HepG2 (cell line): ENCODE results near the gene EP300. TPM values are rescaled to one million over a fixed set of nuclear protein-coding genes. Genes with fewer than 3 reads are reported as not detected.

Source experiments
- ATAC-seq: fragments of 200-7000 bp; cut with Tn5 transposase; 3 replicates; pipeline ENCODE4 v1.9.1; 2020; ENCODE audit warnings: mild to moderate bottlenecking, moderate library complexity
- BruUV-seq: library from RNA; stranded (reverse); fragments of 400-500 nt; replicated peaks from 2 replicates; lab custom pipeline; 2021; lab: Mats Ljungman, UMichigan
- CTCF ChIA-PET: fragments of 300-600 bp; formaldehyde crosslinking; extraction: SDS; loops from one replicate; lab custom pipeline; 2021; ENCODE audit warnings: low total read pairs, inconsistent platforms, low intra/inter-chr PET ratio; lab: Yijun Ruan, JAX
- POLR2A ChIA-PET: fragments of 350-600 bp; sonication (Branson Sonifier 250); formaldehyde crosslinking; loops from one replicate; lab custom pipeline; 2020; ENCODE audit warnings: antibody characterized with exemption, inconsistent platforms; lab: Yijun Ruan, JAX
- DNase-seq: peaks from one replicate; pipeline ENCODE4 v3.0.0-alpha.2; 2015; ENCODE audit warnings: low spot score
- FAIRE-seq: peaks from 3 replicates; lab custom pipeline; 2011; peaks lifted over from hg19 to GRCh38; lab: Jason Lieb, UNC
- H2AFZ ChIP-seq: one replicate; pipeline ENCODE4 v1.6.1; 2011; ENCODE audit warnings: low read length, inconsistent platforms
- H3K27ac ChIP-seq: fragments of 300-600 bp; 3 replicates; pipeline ENCODE4 v1.8.0; 2011; ENCODE audit warnings: mixed run types, mild to moderate bottlenecking, mixed read lengths, low read length, inconsistent platforms; ENCODE audit not compliant: insufficient read depth; ENCODE audit errors: extremely low read length
- H3K27me3 ChIP-seq, 2 experiments: fragments of 200-600 bp in 1 of 2; 2 replicates in 1 of 2; 3 replicates in 1 of 2; pipeline versions ENCODE4 v1.6.0 to v1.8.0; 2011; ENCODE audit warnings: low read length in 2 of 2, mild to moderate bottlenecking in 2 of 2, moderate library complexity in 2 of 2, inconsistent platforms in 1 of 2; ENCODE audit not compliant: insufficient read depth in 2 of 2, control insufficient read depth in 1 of 2
- H3K36me3 ChIP-seq, 2 experiments: fragments of 200-600 bp in 1 of 2; replicated peaks in 1 of 2; 2 replicates in 1 of 2; 3 replicates in 1 of 2; pipeline versions ENCODE4 v1.5.1 to v1.8.0; 2011; ENCODE audit warnings: low read length in 2 of 2, inconsistent platforms in 1 of 2; ENCODE audit not compliant: insufficient read depth in 2 of 2, control insufficient read depth in 1 of 2
- H3K4me1 ChIP-seq: 2 replicates; pipeline ENCODE4 v1.5.1; 2012; ENCODE audit warnings: low read length, inconsistent platforms; ENCODE audit not compliant: insufficient read depth
- H3K4me2 ChIP-seq: 2 replicates; pipeline ENCODE4 v1.6.0; 2011; ENCODE audit warnings: low read depth, low read length, inconsistent platforms
- H3K4me3 ChIP-seq, 3 experiments: fragments of 200-600 bp in 1 of 3; sonication (generic), shearing (Covaris generic) in 1 of 3; replicated peaks in 1 of 3; 2 replicates each; pipeline ENCODE4 v1.5.1; 2011 to 2016; ENCODE audit warnings: low read length in 3 of 3, inconsistent platforms in 2 of 3, low read depth in 2 of 3, mild to moderate bottlenecking in 2 of 3, control low read depth in 1 of 3, mixed read lengths in 1 of 3; ENCODE audit not compliant: insufficient read depth in 1 of 3
- H3K79me2 ChIP-seq: one replicate; pipeline ENCODE4 v1.6.1; 2011; ENCODE audit warnings: low read length, inconsistent platforms; ENCODE audit not compliant: insufficient read depth
- H3K9ac ChIP-seq: 2 replicates; pipeline ENCODE4 v1.6.0; 2011; ENCODE audit warnings: mild to moderate bottlenecking, low read depth, low read length, inconsistent platforms; ENCODE audit not compliant: insufficient read depth
- H3K9me3 ChIP-seq: 2 replicates; pipeline ENCODE4 v1.5.1; 2012; ENCODE audit warnings: mild to moderate bottlenecking, low read length
- H4K20me1 ChIP-seq: 2 replicates; pipeline ENCODE4 v1.6.0; 2011; ENCODE audit warnings: inconsistent platforms, mild to moderate bottlenecking, low read length, moderate library complexity; ENCODE audit not compliant: insufficient read depth
- KAT7 ChIP-seq: IDR thresholded peaks from 2 replicates; pipeline ENCODE4 v1.6.1; 2018; ENCODE audit warnings: borderline replicate concordance, missing compliant biosample characterization
- KLF9 ChIP-seq: IDR thresholded peaks from 2 replicates; pipeline ENCODE4 v1.6.1; 2016; ENCODE audit warnings: low read depth
- KMT2A ChIP-seq: sonication (generic); formaldehyde crosslinking; IDR thresholded peaks from 2 replicates; pipeline ENCODE4 v1.4.0; 2020; ENCODE audit warnings: missing genetic modification reagents
- SAP130 ChIP-seq: IDR thresholded peaks from 2 replicates; pipeline ENCODE4 v1.6.1; 2016; ENCODE audit warnings: low read depth
- SOX13 ChIP-seq, 3 experiments: fragments of 450-650 bp in 1 of 3; sonication (generic) in 1 of 3; formaldehyde crosslinking in 1 of 3; IDR thresholded peaks in 2 of 3; conservative IDR thresholded peaks in 1 of 3; 2 replicates each; pipeline versions ENCODE4 v1.5.0 to v1.6.1; 2016 to 2020; ENCODE audit warnings: antibody characterized with exemption in 1 of 3, mild to moderate bottlenecking in 1 of 3, missing compliant biosample characterization in 1 of 3, missing genetic modification reagents in 1 of 3, moderate library complexity in 1 of 3
- ZIK1 ChIP-seq: sonication (generic); formaldehyde crosslinking; IDR thresholded peaks from 2 replicates; pipeline ENCODE4 v1.5.0; 2020; ENCODE audit warnings: mild to moderate bottlenecking, low read depth, missing genetic modification reagents, borderline replicate concordance
- ZNF281 ChIP-seq: sonication (generic); formaldehyde crosslinking; IDR thresholded peaks from 2 replicates; pipeline ENCODE4 v1.4.0; 2020; ENCODE audit warnings: missing genetic modification reagents, borderline replicate concordance
- ZNF580 ChIP-seq: IDR thresholded peaks from 2 replicates; pipeline ENCODE4 v1.6.1; 2016; ENCODE audit warnings: low read depth, borderline replicate concordance
- WGBS: methylation state at CpG from one replicate; pipeline ENCODE4 v1.1.6; 2017; ENCODE audit warnings: low lambda C conversion rate; 5-methylcytosine and 5-hydroxymethylcytosine counted together
- in situ Hi-C: cut with HindIII; loops from 2 replicates; pipeline ENCODE4 v1.10.0; 2017; ENCODE audit warnings: low pct_unique_long_range_greater_than_20kb; ENCODE audit not compliant: extremely low pct_ligation_motif_present
- intact Hi-C: fragments of 100-400 bp; cut with micrococcal nuclease; formaldehyde crosslinking; loops from one replicate; pipeline ENCODE4 v1.10.0; 2022; ENCODE audit not compliant: unreplicated experiment
- polyA plus RNA-seq, 8 experiments: library from polyadenylated mRNA; depleted of rRNA in 3 of 8; stranded (reverse) in 7 of 8; unstranded in 1 of 8; fragments of >200 nt; fragmentation: Illumina TruSeq in 4 of 8; extraction: Trizol in 4 of 8; gene quantifications; 2 replicates each; pipeline versions ENCODE4 v1.2.1 to v1.2.3, GENCODE V29; 2011 to 2016; ENCODE audit warnings: low read depth in 4 of 8, missing spikeins in 1 of 8, mixed read lengths in 1 of 8; ENCODE audit not compliant: insufficient read depth in 1 of 8
- total RNA-seq, 5 experiments: library from RNA; depleted of rRNA; stranded (reverse); fragments of >200 nt; fragmentation: Illumina TruSeq; extraction: Trizol; gene quantifications; 2 replicates each; pipeline ENCODE4 v1.2.3, GENCODE V29; 2016; ENCODE audit warnings: low read depth in 1 of 5
- TF ChIP-seq, protein P1 (sequence below), 2 experiments: sonication (generic) in 1 of 2; formaldehyde crosslinking in 1 of 2; IDR thresholded peaks; 2 replicates each; pipeline versions ENCODE4 v1.6.1 to v1.9.0; 2014 to 2022; ENCODE audit warnings: antibody characterized with exemption in 1 of 2, borderline replicate concordance in 1 of 2, inconsistent platforms in 1 of 2, low read depth in 1 of 2, missing genetic modification reagents in 1 of 2
- TF ChIP-seq, protein P2 (sequence below): sonication (generic); formaldehyde crosslinking; IDR thresholded peaks from 2 replicates; pipeline ENCODE4 v1.4.0; 2020; ENCODE audit warnings: missing genetic modification reagents, borderline replicate concordance

Gene EP300
- total and polyA plus RNA-seq, 2 of the 13 experiments (the other 11 are each of a cell fraction or from before 2014, with no cell fraction given): 13.6 to 14.9 TPM

DNA sequence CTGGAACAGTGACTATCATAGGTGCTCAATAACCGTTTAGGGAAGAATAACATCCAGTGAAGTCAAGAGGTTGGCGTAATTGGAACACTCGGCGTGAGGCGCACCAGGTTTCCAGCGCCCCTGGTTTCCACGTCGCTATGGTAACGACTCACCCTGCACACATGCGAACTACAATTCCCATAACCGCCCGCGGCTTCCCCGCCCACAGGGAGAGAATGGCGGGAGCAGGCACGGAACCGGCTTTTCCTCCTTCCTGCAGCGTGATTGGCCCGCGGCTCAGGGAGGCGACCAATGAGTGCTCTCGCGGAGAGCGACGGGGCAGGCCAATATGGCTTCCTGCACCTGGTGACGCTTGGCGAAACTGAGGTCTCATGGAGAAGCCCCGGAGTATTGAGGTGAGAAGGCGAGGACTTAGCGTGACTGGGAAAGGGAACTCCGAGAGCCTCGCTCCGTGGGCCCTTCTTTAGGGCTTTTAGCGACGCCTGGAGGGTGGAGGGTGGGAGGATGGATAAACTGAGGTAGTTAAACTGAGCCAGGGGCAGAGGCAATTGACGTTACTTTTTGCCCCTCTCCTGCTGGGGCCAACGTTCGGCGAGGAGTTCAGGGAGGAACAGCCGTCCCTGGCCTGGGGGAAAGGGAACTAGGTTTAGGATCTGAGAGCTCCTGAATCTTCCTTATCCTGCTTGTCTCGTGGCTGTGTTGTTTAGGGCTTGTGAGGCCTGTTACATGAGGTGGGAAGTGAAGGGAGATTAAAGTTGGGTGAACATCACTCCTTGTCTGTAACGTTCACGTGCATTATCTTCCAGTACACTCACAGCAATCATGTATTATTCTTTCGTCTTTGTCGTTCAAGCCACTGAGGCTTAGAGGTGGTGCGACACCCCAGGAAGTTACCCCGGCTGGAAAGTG is 112.9 kb downstream of the EP300 start, which contains the start of gene L3MBTL2:
L3MBTL2 (plus strand) TSS at position 321 of the 909 bp plus-strand sequence; CDS start at position 372, 51 bp downstream.
- under 1% methylated on average over 26 of the region's 47 CpGs for WGBS
- peak; percentile 93 for FAIRE-seq
- TF ChIP-seq ZNF580 (CRISPR knock-in tag) (peak; percentile 63; the same call in 1 of the 2 replicates), ZIK1 (CRISPR knock-in tag) (no peak), ZNF281 (no peak), SOX13 (IDR thresholded peaks at IDR 0.05) (no peak), SOX13 (CRISPR knock-in tag; conservative IDR thresholded peaks at IDR 0.05 in 1 of 2, IDR thresholded peaks at IDR 0.05 in 1 of 2) (0 out of 4 replicates have a peak, but pooled peaks of 1 of the 2 experiments have one; percentile 11), KMT2A (CRISPR knock-in tag) (peak; percentile 50; the same call in 1 of the 2 replicates), KAT7 (CRISPR knock-in tag) (no peak), KLF9 (CRISPR knock-in tag) (no peak; the same call in 1 of the 2 replicates), SAP130 (CRISPR knock-in tag) (peak; percentile 97)
- TF ChIP-seq, protein P1, sequence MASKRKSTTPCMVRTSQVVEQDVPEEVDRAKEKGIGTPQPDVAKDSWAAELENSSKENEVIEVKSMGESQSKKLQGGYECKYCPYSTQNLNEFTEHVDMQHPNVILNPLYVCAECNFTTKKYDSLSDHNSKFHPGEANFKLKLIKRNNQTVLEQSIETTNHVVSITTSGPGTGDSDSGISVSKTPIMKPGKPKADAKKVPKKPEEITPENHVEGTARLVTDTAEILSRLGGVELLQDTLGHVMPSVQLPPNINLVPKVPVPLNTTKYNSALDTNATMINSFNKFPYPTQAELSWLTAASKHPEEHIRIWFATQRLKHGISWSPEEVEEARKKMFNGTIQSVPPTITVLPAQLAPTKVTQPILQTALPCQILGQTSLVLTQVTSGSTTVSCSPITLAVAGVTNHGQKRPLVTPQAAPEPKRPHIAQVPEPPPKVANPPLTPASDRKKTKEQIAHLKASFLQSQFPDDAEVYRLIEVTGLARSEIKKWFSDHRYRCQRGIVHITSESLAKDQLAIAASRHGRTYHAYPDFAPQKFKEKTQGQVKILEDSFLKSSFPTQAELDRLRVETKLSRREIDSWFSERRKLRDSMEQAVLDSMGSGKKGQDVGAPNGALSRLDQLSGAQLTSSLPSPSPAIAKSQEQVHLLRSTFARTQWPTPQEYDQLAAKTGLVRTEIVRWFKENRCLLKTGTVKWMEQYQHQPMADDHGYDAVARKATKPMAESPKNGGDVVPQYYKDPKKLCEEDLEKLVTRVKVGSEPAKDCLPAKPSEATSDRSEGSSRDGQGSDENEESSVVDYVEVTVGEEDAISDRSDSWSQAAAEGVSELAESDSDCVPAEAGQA (IDR thresholded peaks at IDR 0.05; ENCODE audit: low read depth): peak; percentile 77; the same call in 1 of the 2 replicates
- TF ChIP-seq, protein P1 (CRISPR knock-in tag; IDR thresholded peaks at IDR 0.05; ENCODE audit: borderline replicate concordance): no peak
- TF ChIP-seq, protein P2, sequence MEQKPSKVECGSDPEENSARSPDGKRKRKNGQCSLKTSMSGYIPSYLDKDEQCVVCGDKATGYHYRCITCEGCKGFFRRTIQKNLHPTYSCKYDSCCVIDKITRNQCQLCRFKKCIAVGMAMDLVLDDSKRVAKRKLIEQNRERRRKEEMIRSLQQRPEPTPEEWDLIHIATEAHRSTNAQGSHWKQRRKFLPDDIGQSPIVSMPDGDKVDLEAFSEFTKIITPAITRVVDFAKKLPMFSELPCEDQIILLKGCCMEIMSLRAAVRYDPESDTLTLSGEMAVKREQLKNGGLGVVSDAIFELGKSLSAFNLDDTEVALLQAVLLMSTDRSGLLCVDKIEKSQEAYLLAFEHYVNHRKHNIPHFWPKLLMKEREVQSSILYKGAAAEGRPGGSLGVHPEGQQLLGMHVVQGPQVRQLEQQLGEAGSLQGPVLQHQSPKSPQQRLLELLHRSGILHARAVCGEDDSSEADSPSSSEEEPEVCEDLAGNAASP (CRISPR knock-in tag): peak; percentile 57; the same call in 1 of the 2 replicates

More for the DNA sequence above, 112.9 kb downstream of the EP300 start, which contains the start of gene L3MBTL2:
- peaks cover 34% of the 10 kb centered on the region for H3K4me1 ChIP-seq
- H3K4me3 ChIP-seq: peak within 1 kb of the TSS; percentile 70 to 90 (median 81)
- peaks cover 4 to 11% of the 10 kb centered on the region in 2 experiments; a peak in 4 of 5 replicates for H3K36me3 ChIP-seq
- peak; percentile 95 for DNase-seq
- in situ Hi-C loops (no loop called here), intact Hi-C loops (no loop called here)
- peaks cover 11% of the 10 kb centered on the region for H3K79me2 ChIP-seq
- peak; percentile 100 for ATAC-seq
- peaks cover 0 to 2% of the 10 kb centered on the region in 2 experiments; a peak in 2 of 5 replicates for H3K27me3 ChIP-seq
- peak within 1 kb of the TSS; percentile 92 for H3K4me2 ChIP-seq
- no peaks in the 10 kb centered on the region for H3K9me3 ChIP-seq
- H2AFZ ChIP-seq: peak within 1 kb of the TSS; percentile 90
- no peaks in the 10 kb centered on the region for H4K20me1 ChIP-seq
- TSS peak; percentile 92 for BruUV-seq
- POLR2A ChIA-PET: no interaction called here
- CTCF ChIA-PET: no interaction called here
- peak within 1 kb of the TSS; percentile 69 for H3K27ac ChIP-seq
- H3K9ac ChIP-seq: peak within 1 kb of the TSS; percentile 86
